Measurements from ENCODE around the gene HSD17B10. TPM values are rescaled to one million over a fixed set of nuclear protein-coding genes. Genes with fewer than 3 reads are reported as not detected.

Gene HSD17B10
- total and polyA plus RNA-seq, 2 of the 13 experiments (the other 11 are each of a cell fraction or from before 2014, with no cell fraction given) = 68.7 to 84.7 TPM

DNA sequence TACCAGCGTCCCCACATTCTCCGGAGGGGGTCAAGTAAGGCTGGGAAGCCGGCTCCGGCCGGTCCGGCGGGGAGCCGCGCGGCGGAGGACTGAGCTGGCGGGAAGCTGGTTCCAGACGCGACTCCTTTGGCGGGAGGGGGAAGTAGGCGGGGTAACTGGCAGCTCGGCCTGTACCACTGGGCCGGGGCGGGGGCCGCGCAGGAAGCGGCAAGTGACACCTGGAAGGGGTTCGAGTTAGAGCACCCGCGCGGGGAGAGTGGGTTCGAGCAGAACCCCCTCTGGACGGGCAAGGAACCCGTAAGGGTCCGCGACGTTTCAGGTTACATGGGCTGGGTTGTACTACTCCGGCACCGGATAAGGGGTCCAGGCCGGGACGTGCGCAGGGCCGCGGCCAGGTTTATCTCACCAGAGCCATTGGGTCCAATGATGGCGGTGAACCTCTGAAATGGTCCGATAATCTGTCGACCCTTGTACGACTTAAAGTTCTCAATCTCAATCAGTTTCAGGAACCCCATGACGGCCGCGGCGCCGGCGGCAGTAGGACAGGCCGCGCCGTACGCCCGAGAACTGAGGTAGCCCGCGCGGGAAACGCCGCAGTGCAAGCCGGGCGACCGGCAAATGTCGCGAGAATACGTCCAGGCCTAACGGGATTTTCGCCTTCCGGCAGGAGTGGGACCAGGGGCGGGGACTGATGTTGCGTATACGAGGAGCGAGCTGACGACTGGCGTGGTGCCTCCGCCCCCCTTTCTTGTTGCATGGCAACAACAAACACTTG lies 11.9 kb downstream of the HSD17B10 start, which contains the start of gene SMC1A:
TSS of gene SMC1A (minus strand) at position 569 of the 775 bp plus-strand sequence. CDS start at position 515, 54 bp downstream.
- H3K4me2 ChIP-seq (ENCODE audit: low read depth, low read length) = peak within 1 kb of the TSS; percentile 86
- peak; percentile 97 for FAIRE-seq
- no peaks in the 10 kb centered on the region for H3K9me3 ChIP-seq (ENCODE audit: low read length)
- intact Hi-C loops (cut with micrococcal nuclease; ENCODE audit: unreplicated experiment) (loop anchor here (5.0 kb wide), 1 partner anchor 195 kb away; the partner anchor contains the start of gene KDM5C), in situ Hi-C loops (cut with HindIII; ENCODE audit: extremely low pct_ligation_motif_present, low pct_unique_long_range_greater_than_20kb) (no loop called here)
- DNase-seq (ENCODE audit: low spot score) = peak; percentile 87
- peaks cover 32% of the 10 kb centered on the region for H3K79me2 ChIP-seq (ENCODE audit: insufficient read depth, low read length)
- no TSS peak for BruUV-seq (replicated peaks)
- ChIA-PET POLR2A (interaction anchor here (0.6 to 1.7 kb wide), 5 partner anchors 18 to 261 kb away, joined by 3 to 5 read pairs (median 4); no protein-coding TSS in a partner anchor), CTCF (ENCODE audit: low intra/inter-chr PET ratio, low total read pairs) (no interaction called here)
- H3K36me3 ChIP-seq (replicated peaks in 1 of 2; ENCODE audit: control insufficient read depth in 1 of 2, insufficient read depth in 2 of 2, low read length in 2 of 2) = no peaks in the 10 kb centered on the region
- peak within 1 kb of the TSS; percentile 89 for H3K9ac ChIP-seq (ENCODE audit: insufficient read depth, low read depth, low read length)
- 0% methylated on average over 2 of the region's 75 CpGs for WGBS (ENCODE audit: low lambda C conversion rate)
- H4K20me1 ChIP-seq (ENCODE audit: insufficient read depth, low read length) = peaks cover 12% of the 10 kb centered on the region; the same call in 1 of the 2 replicates
- peak within 1 kb of the TSS; percentile 94 for H3K27ac ChIP-seq (ENCODE audit: extremely low read length, insufficient read depth, low read length)
- ATAC-seq = peak; percentile 94
- no peaks in the 10 kb centered on the region for H3K27me3 ChIP-seq (ENCODE audit: control insufficient read depth in 1 of 2, insufficient read depth in 2 of 2, low read length in 2 of 2)
- peak within 1 kb of the TSS; percentile 73 to 80 (median 80) for H3K4me3 ChIP-seq (replicated peaks in 1 of 3; ENCODE audit: insufficient read depth in 1 of 3, low read depth in 2 of 3, low read length in 3 of 3)
- peaks cover 16% of the 10 kb centered on the region for H3K4me1 ChIP-seq (ENCODE audit: insufficient read depth, low read length)
- H2AFZ ChIP-seq (ENCODE audit: low read length) = no peak within 1 kb of the TSS
- TF ChIP-seq RBM22 (optimal IDR thresholded peaks at IDR 0.05; ENCODE audit: low read length) = no peak
- no peak for TF ChIP-seq ZNF281 (CRISPR knock-in tag; IDR thresholded peaks at IDR 0.05; ENCODE audit: borderline replicate concordance)
- TF ChIP-seq CHCHD3 (CRISPR knock-in tag; IDR thresholded peaks at IDR 0.05) = no peak
- no peak for TF ChIP-seq NR3C1 (CRISPR knock-in tag; IDR thresholded peaks at IDR 0.05)
- no peak for TF ChIP-seq CC2D1A (CRISPR knock-in tag; IDR thresholded peaks at IDR 0.05)
- no peak for TF ChIP-seq SIN3B (IDR thresholded peaks at IDR 0.05; ENCODE audit: low read length)
- TF ChIP-seq ZNF333 (CRISPR knock-in tag; IDR thresholded peaks at IDR 0.05; ENCODE audit: borderline replicate concordance) = no peak
- peak; percentile 72 for TF ChIP-seq POLR2G (IDR thresholded peaks at IDR 0.05; ENCODE audit: low read depth, low read length)
- TF ChIP-seq TBP (CRISPR knock-in tag; IDR thresholded peaks at IDR 0.05) = no peak
- TF ChIP-seq NFKB2 (CRISPR knock-in tag; IDR thresholded peaks at IDR 0.05; ENCODE audit: borderline replicate concordance) = peak; percentile 41; the same call in 1 of the 2 replicates
- TF ChIP-seq DPF2 (CRISPR knock-in tag; IDR thresholded peaks at IDR 0.05; ENCODE audit: borderline replicate concordance, low read depth) = no peak
- TF ChIP-seq PRDM10 (CRISPR knock-in tag; IDR thresholded peaks at IDR 0.05; ENCODE audit: low read depth) = peak; percentile 99
- TF ChIP-seq ZNF574 (CRISPR knock-in tag; IDR thresholded peaks at IDR 0.05) = peak; percentile 46; the same call in 1 of the 2 replicates
- TF ChIP-seq RBFOX2 (IDR thresholded peaks at IDR 0.05; ENCODE audit: low read depth, low read length) = peak; percentile 83
- peak; percentile 51 for TF ChIP-seq CEBPG (CRISPR knock-in tag; IDR thresholded peaks at IDR 0.05)

All from HepG2 (cell line).